ENCODE results near the gene ITIH1. TPM values are rescaled to one million over a fixed set of nuclear protein-coding genes. Genes with fewer than 3 reads are reported as not detected.

The ITIH1 gene
- total and polyA plus RNA-seq, 11 donors: 0.04 to 0.23 (median 0.21) TPM; not detected in 8

DNA sequence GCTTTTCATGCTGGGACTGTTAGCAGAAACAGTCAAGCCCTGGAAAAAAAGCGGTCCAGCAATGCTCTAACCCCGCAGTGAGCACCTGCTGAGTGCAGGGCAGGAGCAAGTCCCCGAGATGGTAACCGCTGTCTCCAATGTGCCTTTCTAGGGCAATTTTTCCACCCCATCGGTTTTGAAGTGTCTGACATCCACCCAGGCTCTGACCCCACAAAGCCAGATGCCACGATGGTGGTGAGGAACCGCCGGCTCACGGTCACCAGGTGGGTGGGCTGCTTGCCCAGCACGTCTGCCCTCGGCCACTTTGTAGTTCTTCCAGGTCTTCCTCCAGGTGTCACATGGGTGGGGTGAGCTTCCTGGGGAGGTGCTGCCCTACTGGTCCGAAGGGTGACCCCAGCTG, 14.0 kb downstream of the ITIH1 start:
- H3K27ac ChIP-seq: no peak overlapping the region
- no peaks in the 10 kb centered on the region for H3K4me1 ChIP-seq
- no peaks in the 10 kb centered on the region for H3K9me3 ChIP-seq
- TF ChIP-seq CTCF (IDR thresholded peaks at IDR 0.05) (no peak), POLR2A (IDR thresholded peaks at IDR 0.05) (no peak)
- WGBS, 4 donors: 77 to 84% (median 79%) methylated on average over 11 to 12 of the region's 12 CpGs
- intact Hi-C loops (cut with DNase I): no loop called here
- peak in 1 of 5 donors; percentile 14 for DNase-seq
- no peaks in the 10 kb centered on the region for H3K27me3 ChIP-seq
- H3K4me3 ChIP-seq: no peak overlapping the region
- ATAC-seq: no peak
- H3K36me3 ChIP-seq: no peaks in the 10 kb centered on the region

- H3K4me3 ChIP-seq: no peak overlapping the region
- no peak for ATAC-seq
- intact Hi-C loops (cut with DNase I): no loop called here
- WGBS, 4 donors: 76 to 92% (median 81%) methylated on average over 2 to 4 of the region's 4 CpGs; no CpG with 5 or more reads in 1 of the 4 donors
- H3K36me3 ChIP-seq: no peaks in the 10 kb centered on the region
- no peak for TF ChIP-seq POLR2A (IDR thresholded peaks at IDR 0.05)
- TF ChIP-seq CTCF (IDR thresholded peaks at IDR 0.05): no peak
- no peaks in the 10 kb centered on the region for H3K9me3 ChIP-seq
- no peaks in the 10 kb centered on the region for H3K27me3 ChIP-seq
- DNase-seq: peak in 1 of 5 donors; percentile 27
- no peak overlapping the region for H3K27ac ChIP-seq
- no peaks in the 10 kb centered on the region for H3K4me1 ChIP-seq
Observed at GRCh38 chr3:52791928-52792327, 14.5 kb downstream of the ITIH1 start.

DNA sequence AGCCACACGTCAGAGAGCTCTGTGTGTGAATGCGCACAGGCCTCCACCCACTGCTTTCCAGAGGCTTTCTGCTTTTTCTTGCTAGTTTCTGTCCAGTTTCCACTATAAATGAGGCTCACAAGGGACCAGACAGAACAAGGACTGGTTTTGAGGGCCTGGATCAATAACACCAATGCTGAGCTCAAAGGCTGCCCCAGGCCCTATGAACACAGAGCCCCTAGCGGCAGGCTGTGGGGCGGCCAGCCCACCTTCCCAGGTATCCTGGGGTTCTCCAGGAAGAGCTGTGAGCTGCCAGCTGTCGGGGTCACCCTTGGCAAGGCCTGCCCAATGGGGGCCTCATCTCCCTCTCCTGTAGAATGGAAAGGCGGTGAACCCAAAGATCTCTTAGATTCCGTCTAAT, 15.0 kb downstream of the ITIH1 start:
- intact Hi-C loops (cut with DNase I): no loop called here
- DNase-seq (peak in 1 of 5 donors; percentile 33), ATAC-seq (no peak)
- no peak overlapping the region for H3K27ac ChIP-seq
- H3K36me3 ChIP-seq: no peaks in the 10 kb centered on the region
- no peaks in the 10 kb centered on the region for H3K9me3 ChIP-seq
- H3K27me3 ChIP-seq: no peaks in the 10 kb centered on the region
- WGBS, 4 donors: 85 to 96% (median 91%) methylated on average over 6 to 7 of the region's 7 CpGs
- H3K4me1 ChIP-seq: no peaks in the 10 kb centered on the region
- no peak overlapping the region for H3K4me3 ChIP-seq
- TF ChIP-seq CTCF (IDR thresholded peaks at IDR 0.05) (no peak), POLR2A (IDR thresholded peaks at IDR 0.05) (no peak)

DNA sequence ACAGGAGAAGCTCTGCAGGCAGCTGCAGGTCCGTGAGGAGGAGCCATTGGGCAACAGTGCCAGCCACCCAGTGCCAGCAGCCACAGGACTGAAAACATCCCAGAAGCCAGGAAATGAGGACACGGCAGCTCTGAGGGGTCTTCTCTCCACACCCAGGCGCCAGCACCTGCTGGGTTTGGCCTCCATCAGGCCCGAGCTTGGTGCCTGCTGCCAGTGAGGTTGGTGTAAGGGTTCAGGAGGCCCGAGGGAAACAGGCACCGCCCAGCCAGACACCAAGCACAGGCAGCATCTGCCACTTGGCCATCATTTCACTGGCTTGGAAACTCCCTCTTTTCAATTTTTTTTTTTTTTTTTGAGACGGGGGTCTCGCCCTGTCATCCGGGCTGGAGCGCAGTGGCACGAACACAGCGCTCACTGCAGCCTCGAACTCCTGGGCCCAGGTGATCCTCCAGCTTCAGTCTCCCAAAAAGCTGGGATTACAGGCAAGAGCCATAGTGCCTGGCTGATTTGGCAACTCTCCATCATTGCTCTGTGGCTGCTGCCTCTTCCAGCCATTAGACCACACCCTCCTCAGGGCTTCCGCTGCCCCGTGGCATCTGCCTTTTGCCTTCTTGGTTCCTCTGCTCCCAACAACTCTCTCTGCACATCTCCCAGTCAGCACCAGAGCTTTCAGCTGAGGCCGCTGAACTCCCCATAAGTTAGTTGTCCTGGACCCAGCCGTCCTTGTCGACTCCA, 15.7 kb downstream of the ITIH1 start:
- Histone ChIP-seq H3K27me3 (no peaks in the 10 kb centered on the region), H3K27ac (no peak overlapping the region), H3K36me3 (no peaks in the 10 kb centered on the region), H3K4me1 (no peaks in the 10 kb centered on the region), H3K9me3 (no peaks in the 10 kb centered on the region), H3K4me3 (no peak overlapping the region)
- intact Hi-C loops (cut with DNase I): no loop called here
- WGBS, 4 donors: 78 to 85% (median 84%) methylated on average over 17 to 18 of the region's 18 CpGs
- DNase-seq: no peak
- no peak for TF ChIP-seq CTCF (IDR thresholded peaks at IDR 0.05)
- TF ChIP-seq POLR2A (IDR thresholded peaks at IDR 0.05): no peak
- no peak for ATAC-seq
